Hepatocyte (in vitro differentiated cells): ENCODE measurements around the gene SSX4. TPM values are rescaled to one million over a fixed set of nuclear protein-coding genes. Genes with fewer than 3 reads are reported as not detected.
"Not testable (repeated sequence)": the region's sequence is repeated elsewhere in the genome, so short reads cannot be mapped to it uniquely, and the experiment has no call there.

Source experiments
- DNase-seq: peaks from one replicate; pipeline ENCODE4 v3.0.0-alpha.2; 2016; ENCODE audit warnings: low spot score
- H2AFZ ChIP-seq: fragments of 200-600 bp; sonication (generic); 2 replicates; pipeline ENCODE4 v1.6.0; 2016; ENCODE audit warnings: antibody characterized with exemption, mild to moderate bottlenecking
- H3K27ac ChIP-seq: fragments of 200-600 bp; sonication (generic); 2 replicates; pipeline ENCODE4 v1.5.1; 2016; ENCODE audit warnings: mild to moderate bottlenecking
- H3K27me3 ChIP-seq: fragments of 200-600 bp; sonication (generic); 2 replicates; pipeline ENCODE4 v1.6.1; 2016
- H3K36me3 ChIP-seq: fragments of 200-600 bp; sonication (generic); replicated peaks from 2 replicates; pipeline ENCODE4 v1.5.1; 2016; ENCODE audit warnings: low read depth; ENCODE audit not compliant: insufficient read depth
- H3K4me1 ChIP-seq: fragments of 200-600 bp; sonication (generic); 2 replicates; pipeline ENCODE4 v1.5.1; 2016; ENCODE audit warnings: mild to moderate bottlenecking, moderate library complexity; ENCODE audit not compliant: insufficient read depth
- H3K4me2 ChIP-seq: fragments of 200-600 bp; sonication (generic); 2 replicates; pipeline ENCODE4 v1.6.0; 2016
- H3K4me3 ChIP-seq: fragments of 200-600 bp; sonication (generic); 2 replicates; pipeline ENCODE4 v1.5.1; 2016; ENCODE audit warnings: mild to moderate bottlenecking
- H3K79me2 ChIP-seq: fragments of 200-600 bp; sonication (generic); 2 replicates; pipeline ENCODE4 v1.6.0; 2017; ENCODE audit warnings: mild to moderate bottlenecking
- H3K9me2 ChIP-seq: fragments of 200-600 bp; sonication (generic); replicated peaks from 2 replicates; pipeline ENCODE4 v1.6.0; 2017; ENCODE audit warnings: mild to moderate bottlenecking; ENCODE audit not compliant: insufficient read depth
- H3K9me3 ChIP-seq: fragments of 200-600 bp; sonication (generic); 2 replicates; pipeline ENCODE4 v1.5.1; 2016; ENCODE audit warnings: low read depth, mild to moderate bottlenecking
- H4K20me1 ChIP-seq: fragments of 200-600 bp; sonication (generic); 2 replicates; pipeline ENCODE4 v1.6.0; 2016; ENCODE audit warnings: mild to moderate bottlenecking; ENCODE audit not compliant: insufficient read depth, poor library complexity, severe bottlenecking
- EZH2 ChIP-seq: fragments of 200-600 bp; sonication (generic); IDR thresholded peaks from 2 replicates; pipeline ENCODE4 v1.6.1; 2016; ENCODE audit warnings: antibody characterized with exemption, mild to moderate bottlenecking, borderline replicate concordance
- EZH2phosphoT487 ChIP-seq: fragments of 200-600 bp; sonication (generic); IDR thresholded peaks from one replicate; pipeline ENCODE4 v1.6.1; 2018; ENCODE audit warnings: antibody characterized with exemption, mild to moderate bottlenecking, low read depth, moderate library complexity; ENCODE audit not compliant: unreplicated experiment, severe bottlenecking
- WGBS: methylation state at CpG from one replicate; pipeline ENCODE4 v1.1.6; 2016; ENCODE audit warnings: low lambda C conversion rate; ENCODE audit errors: missing lambda C conversion rate; 5-methylcytosine and 5-hydroxymethylcytosine counted together
- polyA plus RNA-seq: library from polyadenylated mRNA; unstranded; fragments of >200 nt; fragmentation: Nextera tagmentation; extraction: Ambion mirVana; gene quantifications from 2 replicates; pipeline ENCODE4 v1.2.1, GENCODE V29; 2016
- total RNA-seq: library from RNA; depleted of rRNA; stranded (reverse); fragments of >200 nt; gene quantifications from 2 replicates; pipeline ENCODE4 v1.2.3, GENCODE V29; 2014
- TF ChIP-seq, protein P1 (sequence below): fragments of 200-600 bp; sonication (generic); IDR thresholded peaks from 2 replicates; pipeline ENCODE4 v1.5.1; 2016; ENCODE audit warnings: antibody characterized with exemption, mild to moderate bottlenecking; ENCODE audit not compliant: poor library complexity

Gene SSX4, protein sequence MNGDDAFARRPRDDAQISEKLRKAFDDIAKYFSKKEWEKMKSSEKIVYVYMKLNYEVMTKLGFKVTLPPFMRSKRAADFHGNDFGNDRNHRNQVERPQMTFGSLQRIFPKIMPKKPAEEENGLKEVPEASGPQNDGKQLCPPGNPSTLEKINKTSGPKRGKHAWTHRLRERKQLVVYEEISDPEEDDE
- total RNA-seq (not detected in 2 replicates), polyA plus RNA-seq (not detected in 2 replicates)

DNA sequence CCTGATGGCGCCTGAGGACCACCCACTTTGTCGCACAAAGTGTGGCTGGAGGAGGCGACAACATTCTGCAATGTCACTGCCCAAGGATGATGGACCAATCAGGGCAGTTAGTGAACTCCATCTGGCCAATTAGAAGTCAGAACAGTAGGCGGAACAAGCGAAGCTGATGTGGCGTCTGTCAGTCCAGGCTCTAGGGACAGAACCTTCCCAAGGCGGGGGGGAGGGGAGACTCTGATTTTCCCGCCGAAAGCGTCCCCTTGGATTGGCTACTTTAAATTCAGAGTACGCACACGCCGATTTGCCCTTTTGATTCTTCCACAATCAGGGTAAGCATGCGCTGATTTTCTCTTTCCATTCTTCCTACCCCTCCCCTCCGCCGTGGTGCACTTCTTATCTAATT, at the start of gene SSX4:
SSX4 (plus strand) TSS at position 301 of the 400 bp plus-strand sequence. CDS start 515 bp downstream, outside the sequence.
- not testable (repeated sequence) for H4K20me1 ChIP-seq, H3K4me1 ChIP-seq, H3K9me2 ChIP-seq, H3K79me2 ChIP-seq, H2AFZ ChIP-seq, H3K36me3 ChIP-seq, H3K4me2 ChIP-seq, H3K9me3 ChIP-seq, H3K27me3 ChIP-seq, H3K4me3 ChIP-seq, H3K27ac ChIP-seq, DNase-seq
- no CpG with 5 or more reads among the region's 16 CpGs for WGBS

DNA sequence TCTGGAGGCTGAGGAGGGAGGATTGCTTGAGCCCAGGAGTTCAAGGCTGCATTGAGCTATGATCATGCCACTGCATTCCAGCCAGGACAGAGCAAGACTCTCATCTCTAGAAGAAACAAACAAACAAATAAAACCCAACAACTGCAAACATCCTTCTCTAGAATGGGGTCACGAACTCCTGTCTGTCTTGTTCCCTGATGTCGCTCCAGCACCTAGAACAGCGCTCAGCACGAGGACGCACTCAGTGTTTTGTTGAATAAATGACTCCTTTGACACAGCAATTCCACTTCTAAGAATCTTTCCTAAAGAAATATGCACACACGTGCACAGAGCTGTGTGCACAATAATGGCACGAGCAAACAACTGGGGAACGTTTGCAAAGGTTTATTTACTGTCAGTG, 37.3 kb upstream of the SSX4 start:
- not testable (repeated sequence) for H3K4me2 ChIP-seq, DNase-seq, H3K4me3 ChIP-seq, H3K79me2 ChIP-seq, H3K36me3 ChIP-seq, H4K20me1 ChIP-seq, H2AFZ ChIP-seq, H3K4me1 ChIP-seq, H3K9me2 ChIP-seq, H3K9me3 ChIP-seq, H3K27me3 ChIP-seq, H3K27ac ChIP-seq
- 55% methylated on average over 8 of the region's 8 CpGs for WGBS

DNA sequence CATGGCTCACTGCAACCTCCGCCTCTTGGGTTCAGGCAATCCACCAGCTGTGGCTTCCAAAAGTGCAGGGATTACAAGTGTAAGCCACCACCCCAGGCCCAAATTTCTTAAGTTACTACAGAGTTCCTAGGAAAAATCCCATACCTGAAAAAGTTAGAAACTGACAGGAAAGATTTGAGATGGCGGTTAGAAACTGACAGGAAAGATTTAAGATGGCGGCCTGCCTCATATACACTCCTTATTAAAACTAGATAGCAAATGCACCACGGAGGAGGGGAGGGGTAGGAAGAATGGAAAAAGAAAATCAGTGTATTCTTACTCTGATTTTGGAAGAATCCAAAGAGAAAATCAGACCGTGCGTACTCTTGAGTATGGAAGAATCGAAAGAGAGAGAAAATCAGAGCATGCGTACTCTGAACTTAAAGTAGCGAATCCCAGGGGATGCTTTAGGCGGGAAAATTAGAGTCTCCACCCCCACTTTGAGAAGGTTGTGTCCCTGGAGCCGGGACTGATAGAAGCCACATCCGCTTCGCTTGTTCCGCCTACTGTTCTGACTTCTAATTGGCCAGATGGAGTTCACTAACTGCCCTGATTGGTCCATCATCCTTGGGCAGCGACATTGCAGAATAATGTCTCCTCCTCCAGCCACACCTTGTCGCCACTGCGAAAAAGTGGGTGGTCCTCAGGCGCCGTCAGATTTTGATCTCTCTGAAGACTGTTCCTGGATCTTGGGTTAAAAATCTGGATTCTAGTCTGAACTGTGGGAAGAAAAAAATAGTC, 26.8 kb upstream of the SSX4 start, which contains the start of gene SSX3:
SSX3 (minus strand) TSS at position 389 of the 780 bp plus-strand sequence. CDS start 1,454 bp downstream, outside the sequence.
- not testable (repeated sequence) for H3K9me3 ChIP-seq, H3K4me2 ChIP-seq
- WGBS, result 81% methylated on average over 19 of the region's 19 CpGs

DNA sequence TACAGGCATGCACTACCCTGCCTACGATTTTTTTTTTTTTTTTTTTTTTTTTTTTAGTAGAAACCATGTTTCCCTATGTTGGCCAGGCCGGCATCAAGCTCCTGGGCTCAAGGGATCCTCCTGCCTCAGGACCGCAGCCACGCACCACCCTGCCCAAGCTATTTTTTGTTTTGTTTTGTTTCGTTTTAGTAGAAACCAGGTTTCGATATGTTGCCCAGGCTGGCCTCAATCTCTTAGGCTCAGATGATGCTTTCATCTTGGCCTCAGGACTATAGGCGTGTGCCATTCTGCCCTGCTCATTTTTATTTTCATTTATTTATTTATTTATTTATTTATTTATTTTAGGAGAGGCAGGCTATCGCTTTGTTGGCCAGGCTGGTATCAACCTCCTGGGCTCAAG, 25.7 kb upstream of the SSX4 start:
- Histone ChIP-seq H3K4me3 (no peak overlapping the region), H3K9me2 (no peaks in the 10 kb centered on the region), H3K9me3 (no peaks in the 10 kb centered on the region), H3K27me3 (no peaks in the 10 kb centered on the region), H4K20me1 (no peaks in the 10 kb centered on the region), H3K4me1 (no peaks in the 10 kb centered on the region), H3K36me3 (no peaks in the 10 kb centered on the region), H3K27ac (no peak overlapping the region), H3K79me2 (no peaks in the 10 kb centered on the region), H2AFZ (no peak overlapping the region), H3K4me2 (no peak overlapping the region)
- 93% methylated on average over 8 of the region's 8 CpGs for WGBS
- DNase-seq, result no peak
- TF ChIP-seq, protein P1, sequence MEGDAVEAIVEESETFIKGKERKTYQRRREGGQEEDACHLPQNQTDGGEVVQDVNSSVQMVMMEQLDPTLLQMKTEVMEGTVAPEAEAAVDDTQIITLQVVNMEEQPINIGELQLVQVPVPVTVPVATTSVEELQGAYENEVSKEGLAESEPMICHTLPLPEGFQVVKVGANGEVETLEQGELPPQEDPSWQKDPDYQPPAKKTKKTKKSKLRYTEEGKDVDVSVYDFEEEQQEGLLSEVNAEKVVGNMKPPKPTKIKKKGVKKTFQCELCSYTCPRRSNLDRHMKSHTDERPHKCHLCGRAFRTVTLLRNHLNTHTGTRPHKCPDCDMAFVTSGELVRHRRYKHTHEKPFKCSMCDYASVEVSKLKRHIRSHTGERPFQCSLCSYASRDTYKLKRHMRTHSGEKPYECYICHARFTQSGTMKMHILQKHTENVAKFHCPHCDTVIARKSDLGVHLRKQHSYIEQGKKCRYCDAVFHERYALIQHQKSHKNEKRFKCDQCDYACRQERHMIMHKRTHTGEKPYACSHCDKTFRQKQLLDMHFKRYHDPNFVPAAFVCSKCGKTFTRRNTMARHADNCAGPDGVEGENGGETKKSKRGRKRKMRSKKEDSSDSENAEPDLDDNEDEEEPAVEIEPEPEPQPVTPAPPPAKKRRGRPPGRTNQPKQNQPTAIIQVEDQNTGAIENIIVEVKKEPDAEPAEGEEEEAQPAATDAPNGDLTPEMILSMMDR, result no peak
- TF ChIP-seq EZH2 (no peak), EZH2phosphoT487 (no peak)

More for the DNA sequence above, 26.8 kb upstream of the SSX4 start, which contains the start of gene SSX3:
- not testable (repeated sequence) for H3K36me3 ChIP-seq, H3K79me2 ChIP-seq, H3K4me3 ChIP-seq, H3K9me2 ChIP-seq, DNase-seq, H3K27ac ChIP-seq, H2AFZ ChIP-seq, H3K4me1 ChIP-seq, H3K27me3 ChIP-seq, H4K20me1 ChIP-seq

DNA sequence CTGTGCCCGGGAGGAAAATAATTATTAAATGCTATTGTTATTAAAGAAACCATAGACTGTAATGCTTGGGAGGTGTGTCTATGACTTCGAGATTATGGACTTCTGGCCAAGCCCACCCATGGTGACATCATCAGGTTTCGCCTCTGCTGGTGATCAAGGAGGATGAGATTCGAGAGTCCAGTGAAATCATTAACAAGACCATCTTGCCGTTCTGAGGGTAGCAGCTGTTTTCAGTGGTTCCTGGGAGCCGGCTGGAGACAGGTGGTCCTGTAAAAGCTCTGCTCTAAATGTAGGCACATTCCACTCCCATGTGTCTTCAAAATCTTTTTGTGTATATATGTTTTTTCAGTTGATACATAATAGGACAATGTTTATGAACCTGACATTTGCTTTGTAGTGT, 24.1 kb upstream of the SSX4 start:
- WGBS, result 71% methylated on average over 6 of the region's 6 CpGs
- not testable (repeated sequence) for H3K79me2 ChIP-seq, H2AFZ ChIP-seq, H3K27ac ChIP-seq, H3K9me2 ChIP-seq, H4K20me1 ChIP-seq, H3K36me3 ChIP-seq, H3K9me3 ChIP-seq, H3K27me3 ChIP-seq, H3K4me1 ChIP-seq, H3K4me2 ChIP-seq, H3K4me3 ChIP-seq, DNase-seq

DNA sequence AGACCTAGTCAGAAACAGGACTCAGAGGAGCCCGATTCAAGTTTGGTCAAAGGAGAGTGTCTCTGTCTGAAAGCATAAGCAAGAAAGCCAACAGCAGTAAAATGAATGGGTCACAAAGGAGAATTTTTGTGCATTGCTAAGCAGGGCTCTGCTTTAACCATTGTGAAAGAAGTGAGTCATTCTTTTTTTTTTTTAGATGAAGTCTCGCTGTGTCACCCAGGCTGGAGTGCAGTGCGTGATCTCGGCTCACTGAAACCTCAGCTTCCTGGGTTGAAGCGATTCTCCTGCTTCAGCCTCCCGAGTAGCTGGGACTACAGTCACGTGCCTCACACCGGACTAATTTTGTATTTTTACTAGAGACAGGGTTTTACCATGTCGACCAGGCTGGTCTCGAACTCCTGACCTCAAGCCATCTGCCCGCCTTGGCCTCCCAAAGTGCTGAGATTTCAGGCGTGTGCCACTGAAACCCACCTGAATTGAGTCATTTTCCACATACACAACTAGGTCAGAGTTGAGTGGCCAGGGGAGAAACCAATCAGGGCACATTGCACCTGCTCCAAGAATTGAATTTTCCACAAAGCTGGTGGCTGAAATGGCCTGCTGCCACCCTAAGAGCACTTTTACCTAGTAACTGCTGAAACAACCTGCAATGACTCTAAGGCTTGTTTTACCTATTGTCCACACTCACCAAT, 15.5 kb upstream of the SSX4 start:
- H3K4me3 ChIP-seq, H3K4me1 ChIP-seq, H3K36me3 ChIP-seq, H4K20me1 ChIP-seq, H3K27me3 ChIP-seq, DNase-seq, H3K27ac ChIP-seq, H2AFZ ChIP-seq, H3K9me3 ChIP-seq, H3K4me2 ChIP-seq, H3K79me2 ChIP-seq, H3K9me2 ChIP-seq: not testable (repeated sequence)
- WGBS, result no CpG with 5 or more reads among the region's 12 CpGs

DNA sequence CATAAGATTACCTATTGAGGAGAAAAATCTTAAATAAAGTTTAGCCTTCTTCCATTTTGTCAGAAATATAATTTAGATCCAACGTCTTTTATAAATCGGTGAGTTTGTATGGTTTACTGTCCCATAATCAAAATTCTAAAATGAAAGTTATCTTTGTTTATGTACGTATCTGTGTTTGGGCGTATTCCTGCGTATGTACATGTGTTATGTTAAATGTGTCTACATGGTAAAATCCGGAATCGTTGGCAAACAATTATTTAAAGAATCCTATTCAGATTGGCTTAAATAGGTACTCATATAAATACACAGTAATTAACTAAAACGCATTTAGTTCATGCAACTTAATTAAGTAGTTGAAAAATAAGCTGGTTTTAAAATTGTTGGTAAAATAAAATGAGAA, 12.9 kb upstream of the SSX4 start:
- not testable (repeated sequence) for H3K9me3 ChIP-seq, H2AFZ ChIP-seq, DNase-seq, H3K79me2 ChIP-seq, H3K27me3 ChIP-seq, H3K36me3 ChIP-seq, H3K27ac ChIP-seq, H3K4me3 ChIP-seq, H3K4me2 ChIP-seq, H3K4me1 ChIP-seq, H3K9me2 ChIP-seq, H4K20me1 ChIP-seq
- WGBS, result no CpG with 5 or more reads among the region's 8 CpGs
